HepG2 (cell line): ENCODE measurements around the gene PLA2G4F. TPM values are rescaled to one million over a fixed set of nuclear protein-coding genes. Genes with fewer than 3 reads are reported as not detected.

ENCODE experiments used
- HOXA3 ChIP-seq: sonication (generic); formaldehyde crosslinking; IDR thresholded peaks from 2 replicates; pipeline ENCODE4 v1.5.0; 2020; ENCODE audit warnings: missing genetic modification reagents
- POLR2AphosphoS5 ChIP-seq: IDR thresholded peaks from 2 replicates; pipeline ENCODE4 v1.6.1; 2012; ENCODE audit warnings: low read depth, low read length
- RFXAP ChIP-seq: sonication (generic); formaldehyde crosslinking; IDR thresholded peaks from 2 replicates; pipeline ENCODE4 v1.4.0; 2020; ENCODE audit warnings: missing genetic modification reagents, borderline replicate concordance
- RXRB ChIP-seq: IDR thresholded peaks from 2 replicates; pipeline ENCODE4 v1.6.1; 2016; ENCODE audit warnings: borderline replicate concordance, missing genetic modification reagents, missing compliant biosample characterization
- SOX5 ChIP-seq: IDR thresholded peaks from 2 replicates; pipeline ENCODE4 v1.6.1; 2016; ENCODE audit warnings: borderline replicate concordance
- ZNF124 ChIP-seq: sonication (generic); formaldehyde crosslinking; IDR thresholded peaks from 2 replicates; pipeline ENCODE4 v1.4.0; 2020; ENCODE audit warnings: missing genetic modification reagents
- ZNF607 ChIP-seq: sonication (generic); formaldehyde crosslinking; IDR thresholded peaks from 2 replicates; pipeline ENCODE4 v1.5.1; 2020; ENCODE audit warnings: missing genetic modification reagents, mild to moderate bottlenecking, borderline replicate concordance
- ZNF775 ChIP-seq: sonication (generic); formaldehyde crosslinking; IDR thresholded peaks from 2 replicates; pipeline ENCODE4 v1.4.0; 2020; ENCODE audit warnings: missing genetic modification reagents, mild to moderate bottlenecking, moderate library complexity, borderline replicate concordance
- polyA plus RNA-seq, 8 experiments: library from polyadenylated mRNA; depleted of rRNA in 3 of 8; stranded (reverse) in 7 of 8; unstranded in 1 of 8; fragments of >200 nt; fragmentation: Illumina TruSeq in 4 of 8; extraction: Trizol in 4 of 8; gene quantifications; 2 replicates each; pipeline versions ENCODE4 v1.2.1 to v1.2.3, GENCODE V29; 2011 to 2016; ENCODE audit warnings: low read depth in 4 of 8, missing spikeins in 1 of 8, mixed read lengths in 1 of 8; ENCODE audit not compliant: insufficient read depth in 1 of 8
- total RNA-seq, 5 experiments: library from RNA; depleted of rRNA; stranded (reverse); fragments of >200 nt; fragmentation: Illumina TruSeq; extraction: Trizol; gene quantifications; 2 replicates each; pipeline ENCODE4 v1.2.3, GENCODE V29; 2016; ENCODE audit warnings: low read depth in 1 of 5
- TF ChIP-seq, protein P1 (sequence below): sonication (generic); formaldehyde crosslinking; IDR thresholded peaks from 2 replicates; pipeline ENCODE4 v1.5.0; 2020; ENCODE audit warnings: missing genetic modification reagents
- TF ChIP-seq, protein P2 (sequence below): sonication (generic); formaldehyde crosslinking; IDR thresholded peaks from 2 replicates; pipeline ENCODE4 v1.4.0; 2020; ENCODE audit warnings: mild to moderate bottlenecking, missing genetic modification reagents
- TF ChIP-seq, protein P3 (sequence below): sonication (generic); formaldehyde crosslinking; IDR thresholded peaks from 2 replicates; pipeline ENCODE4 v1.5.0; 2020; ENCODE audit warnings: mild to moderate bottlenecking, missing genetic modification reagents
- TF ChIP-seq, protein P4 (sequence below): sonication (generic); formaldehyde crosslinking; IDR thresholded peaks from 2 replicates; pipeline ENCODE4 v1.8.1; 2023; ENCODE audit warnings: mild to moderate bottlenecking, missing genetic modification reagents
- TF ChIP-seq, protein P5 (sequence below), 2 experiments: fragments of 450-650 bp in 1 of 2; sonication (generic) in 1 of 2; formaldehyde crosslinking in 1 of 2; IDR thresholded peaks; 2 replicates each; pipeline versions ENCODE4 v1.6.1 to v1.8.0; 2016 to 2022; ENCODE audit warnings: antibody characterized with exemption in 1 of 2, mild to moderate bottlenecking in 1 of 2, missing genetic modification reagents in 1 of 2

Gene PLA2G4F
- total and polyA plus RNA-seq, 2 of the 13 experiments (the other 11 are each of a cell fraction or from before 2014, with no cell fraction given), result 0.07 TPM; not detected in 1

DNA sequence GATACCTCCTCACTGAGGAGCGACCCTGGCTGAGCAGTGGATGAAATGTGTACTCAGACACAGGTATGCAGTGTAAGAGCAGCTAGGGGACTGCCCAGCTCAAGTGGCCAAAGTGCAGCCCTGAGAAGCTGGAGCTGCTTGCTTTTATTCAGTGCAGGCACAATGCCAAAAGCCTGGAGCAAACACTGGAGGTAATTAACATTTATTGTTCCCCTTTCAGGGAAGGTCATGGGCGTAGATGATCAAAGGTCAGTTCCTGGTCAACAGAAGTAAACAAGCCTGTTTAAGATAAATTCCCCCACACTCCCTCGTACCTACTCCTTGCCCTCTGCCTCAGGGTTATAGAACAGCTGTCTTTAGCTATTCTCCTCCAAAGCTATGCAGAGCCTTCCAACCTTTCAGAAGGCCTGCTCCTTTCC lies 17.5 kb downstream of the PLA2G4F start (continued):
- TF ChIP-seq, protein P1, sequence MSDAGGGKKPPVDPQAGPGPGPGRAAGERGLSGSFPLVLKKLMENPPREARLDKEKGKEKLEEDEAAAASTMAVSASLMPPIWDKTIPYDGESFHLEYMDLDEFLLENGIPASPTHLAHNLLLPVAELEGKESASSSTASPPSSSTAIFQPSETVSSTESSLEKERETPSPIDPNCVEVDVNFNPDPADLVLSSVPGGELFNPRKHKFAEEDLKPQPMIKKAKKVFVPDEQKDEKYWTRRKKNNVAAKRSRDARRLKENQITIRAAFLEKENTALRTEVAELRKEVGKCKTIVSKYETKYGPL, result no peak
- no peak for TF ChIP-seq POLR2AphosphoS5
- TF ChIP-seq, protein P2, sequence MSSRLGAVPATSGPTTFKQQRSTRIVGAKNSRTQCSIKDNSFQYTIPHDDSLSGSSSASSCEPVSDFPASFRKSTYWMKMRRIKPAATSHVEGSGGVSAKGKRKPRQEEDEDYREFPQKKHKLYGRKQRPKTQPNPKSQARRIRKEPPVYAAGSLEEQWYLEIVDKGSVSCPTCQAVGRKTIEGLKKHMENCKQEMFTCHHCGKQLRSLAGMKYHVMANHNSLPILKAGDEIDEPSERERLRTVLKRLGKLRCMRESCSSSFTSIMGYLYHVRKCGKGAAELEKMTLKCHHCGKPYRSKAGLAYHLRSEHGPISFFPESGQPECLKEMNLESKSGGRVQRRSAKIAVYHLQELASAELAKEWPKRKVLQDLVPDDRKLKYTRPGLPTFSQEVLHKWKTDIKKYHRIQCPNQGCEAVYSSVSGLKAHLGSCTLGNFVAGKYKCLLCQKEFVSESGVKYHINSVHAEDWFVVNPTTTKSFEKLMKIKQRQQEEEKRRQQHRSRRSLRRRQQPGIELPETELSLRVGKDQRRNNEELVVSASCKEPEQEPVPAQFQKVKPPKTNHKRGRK (CRISPR knock-in tag), result no peak
- TF ChIP-seq ZNF124 (CRISPR knock-in tag), result peak; percentile 94
- TF ChIP-seq, protein P3, sequence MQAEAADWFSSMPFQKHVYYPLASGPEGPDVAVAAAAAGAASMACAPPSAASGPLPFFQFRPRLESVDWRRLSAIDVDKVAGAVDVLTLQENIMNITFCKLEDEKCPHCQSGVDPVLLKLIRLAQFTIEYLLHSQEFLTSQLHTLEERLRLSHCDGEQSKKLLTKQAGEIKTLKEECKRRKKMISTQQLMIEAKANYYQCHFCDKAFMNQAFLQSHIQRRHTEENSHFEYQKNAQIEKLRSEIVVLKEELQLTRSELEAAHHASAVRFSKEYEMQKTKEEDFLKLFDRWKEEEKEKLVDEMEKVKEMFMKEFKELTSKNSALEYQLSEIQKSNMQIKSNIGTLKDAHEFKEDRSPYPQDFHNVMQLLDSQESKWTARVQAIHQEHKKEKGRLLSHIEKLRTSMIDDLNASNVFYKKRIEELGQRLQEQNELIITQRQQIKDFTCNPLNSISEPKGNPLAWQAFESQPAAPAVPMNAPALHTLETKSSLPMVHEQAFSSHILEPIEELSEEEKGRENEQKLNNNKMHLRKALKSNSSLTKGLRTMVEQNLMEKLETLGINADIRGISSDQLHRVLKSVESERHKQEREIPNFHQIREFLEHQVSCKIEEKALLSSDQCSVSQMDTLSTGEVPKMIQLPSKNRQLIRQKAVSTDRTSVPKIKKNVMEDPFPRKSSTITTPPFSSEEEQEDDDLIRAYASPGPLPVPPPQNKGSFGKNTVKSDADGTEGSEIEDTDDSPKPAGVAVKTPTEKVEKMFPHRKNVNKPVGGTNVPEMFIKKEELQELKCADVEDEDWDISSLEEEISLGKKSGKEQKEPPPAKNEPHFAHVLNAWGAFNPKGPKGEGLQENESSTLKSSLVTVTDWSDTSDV (CRISPR knock-in tag), result no peak
- peak; percentile 87 for TF ChIP-seq RXRB
- TF ChIP-seq, protein P4, sequence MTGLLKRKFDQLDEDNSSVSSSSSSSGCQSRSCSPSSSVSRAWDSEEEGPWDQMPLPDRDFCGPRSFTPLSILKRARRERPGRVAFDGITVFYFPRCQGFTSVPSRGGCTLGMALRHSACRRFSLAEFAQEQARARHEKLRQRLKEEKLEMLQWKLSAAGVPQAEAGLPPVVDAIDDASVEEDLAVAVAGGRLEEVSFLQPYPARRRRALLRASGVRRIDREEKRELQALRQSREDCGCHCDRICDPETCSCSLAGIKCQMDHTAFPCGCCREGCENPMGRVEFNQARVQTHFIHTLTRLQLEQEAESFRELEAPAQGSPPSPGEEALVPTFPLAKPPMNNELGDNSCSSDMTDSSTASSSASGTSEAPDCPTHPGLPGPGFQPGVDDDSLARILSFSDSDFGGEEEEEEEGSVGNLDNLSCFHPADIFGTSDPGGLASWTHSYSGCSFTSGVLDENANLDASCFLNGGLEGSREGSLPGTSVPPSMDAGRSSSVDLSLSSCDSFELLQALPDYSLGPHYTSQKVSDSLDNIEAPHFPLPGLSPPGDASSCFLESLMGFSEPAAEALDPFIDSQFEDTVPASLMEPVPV (CRISPR knock-in tag), result no peak
- peak; percentile 48; the same call in 1 of the 2 replicates for TF ChIP-seq RFXAP (CRISPR knock-in tag)
- peak; percentile 87 for TF ChIP-seq HOXA3 (CRISPR knock-in tag)
- TF ChIP-seq ZNF607, result peak; percentile 32; the same call in 1 of the 2 replicates
- TF ChIP-seq ZNF775, result no peak
- TF ChIP-seq, protein P5, sequence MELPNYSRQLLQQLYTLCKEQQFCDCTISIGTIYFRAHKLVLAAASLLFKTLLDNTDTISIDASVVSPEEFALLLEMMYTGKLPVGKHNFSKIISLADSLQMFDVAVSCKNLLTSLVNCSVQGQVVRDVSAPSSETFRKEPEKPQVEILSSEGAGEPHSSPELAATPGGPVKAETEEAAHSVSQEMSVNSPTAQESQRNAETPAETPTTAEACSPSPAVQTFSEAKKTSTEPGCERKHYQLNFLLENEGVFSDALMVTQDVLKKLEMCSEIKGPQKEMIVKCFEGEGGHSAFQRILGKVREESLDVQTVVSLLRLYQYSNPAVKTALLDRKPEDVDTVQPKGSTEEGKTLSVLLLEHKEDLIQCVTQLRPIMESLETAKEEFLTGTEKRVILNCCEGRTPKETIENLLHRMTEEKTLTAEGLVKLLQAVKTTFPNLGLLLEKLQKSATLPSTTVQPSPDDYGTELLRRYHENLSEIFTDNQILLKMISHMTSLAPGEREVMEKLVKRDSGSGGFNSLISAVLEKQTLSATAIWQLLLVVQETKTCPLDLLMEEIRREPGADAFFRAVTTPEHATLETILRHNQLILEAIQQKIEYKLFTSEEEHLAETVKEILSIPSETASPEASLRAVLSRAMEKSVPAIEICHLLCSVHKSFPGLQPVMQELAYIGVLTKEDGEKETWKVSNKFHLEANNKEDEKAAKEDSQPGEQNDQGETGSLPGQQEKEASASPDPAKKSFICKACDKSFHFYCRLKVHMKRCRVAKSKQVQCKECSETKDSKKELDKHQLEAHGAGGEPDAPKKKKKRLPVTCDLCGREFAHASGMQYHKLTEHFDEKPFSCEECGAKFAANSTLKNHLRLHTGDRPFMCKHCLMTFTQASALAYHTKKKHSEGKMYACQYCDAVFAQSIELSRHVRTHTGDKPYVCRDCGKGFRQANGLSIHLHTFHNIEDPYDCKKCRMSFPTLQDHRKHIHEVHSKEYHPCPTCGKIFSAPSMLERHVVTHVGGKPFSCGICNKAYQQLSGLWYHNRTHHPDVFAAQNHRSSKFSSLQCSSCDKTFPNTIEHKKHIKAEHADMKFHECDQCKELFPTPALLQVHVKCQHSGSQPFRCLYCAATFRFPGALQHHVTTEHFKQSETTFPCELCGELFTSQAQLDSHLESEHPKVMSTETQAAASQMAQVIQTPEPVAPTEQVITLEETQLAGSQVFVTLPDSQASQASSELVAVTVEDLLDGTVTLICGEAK (IDR thresholded peaks at IDR 0.05), result no peak
- TF ChIP-seq, protein P5 (CRISPR knock-in tag; IDR thresholded peaks at IDR 0.05), result peak; percentile 91
- peak; percentile 96 for TF ChIP-seq SOX5
